Neural progenitor cell (in vitro differentiated cells): ENCODE data around the gene MAPKAPK3. TPM values are rescaled to one million over a fixed set of nuclear protein-coding genes. Genes with fewer than 3 reads are reported as not detected.

Source experiments
- DNase-seq: peaks from one replicate; pipeline ENCODE4 v3.0.0-alpha.2; 2016; ENCODE audit warnings: low spot score
- H2AFZ ChIP-seq: fragments of 200-600 bp; sonication (generic); replicated peaks from 2 replicates; pipeline ENCODE4 v1.6.1; 2016; ENCODE audit warnings: antibody characterized with exemption
- H3F3A ChIP-seq: fragments of 200-600 bp; sonication (generic); 2 replicates; pipeline ENCODE4 v1.6.1; 2016; ENCODE audit warnings: antibody characterized with exemption, low read depth
- H3K27ac ChIP-seq: fragments of 200-600 bp; sonication (generic); 2 replicates; pipeline ENCODE4 v1.5.1; 2016; ENCODE audit warnings: mild to moderate bottlenecking
- H3K27me3 ChIP-seq: fragments of 200-600 bp; sonication (generic); 2 replicates; pipeline ENCODE4 v1.6.1; 2016; ENCODE audit warnings: mild to moderate bottlenecking, moderate library complexity
- H3K36me3 ChIP-seq: fragments of 200-600 bp; sonication (generic); 2 replicates; pipeline ENCODE4 v1.5.1; 2016
- H3K4me1 ChIP-seq: fragments of 200-600 bp; sonication (generic); 2 replicates; pipeline ENCODE4 v1.6.1; 2016; ENCODE audit warnings: mixed run types
- H3K4me2 ChIP-seq: fragments of 200-600 bp; sonication (generic); 2 replicates; pipeline ENCODE4 v1.6.1; 2016
- H3K4me3 ChIP-seq: fragments of 200-600 bp; sonication (generic); 2 replicates; pipeline ENCODE4 v1.5.1; 2016
- H3K79me2 ChIP-seq: fragments of 200-600 bp; sonication (generic); 2 replicates; pipeline ENCODE4 v1.6.1; 2016; ENCODE audit warnings: low read depth
- H3K9ac ChIP-seq: fragments of 200-600 bp; sonication (generic); 2 replicates; pipeline ENCODE4 v1.6.1; 2016
- H3K9me3 ChIP-seq: fragments of 200-600 bp; sonication (generic); 2 replicates; pipeline ENCODE4 v1.5.1; 2016; ENCODE audit warnings: low read depth
- H4K20me1 ChIP-seq: fragments of 200-600 bp; sonication (generic); 2 replicates; pipeline ENCODE4 v1.6.1; 2016; ENCODE audit warnings: low read depth
- H3K27ac Mint-ChIP-seq: 3 replicates; pipeline ENCODE4 v1.8.0; 2021; ENCODE audit warnings: mixed read lengths
- H3K27me3 Mint-ChIP-seq: 2 replicates; pipeline ENCODE4 v1.8.0; 2022; ENCODE audit warnings: low read depth, mild to moderate bottlenecking, inconsistent platforms, moderate library complexity, mixed read lengths; ENCODE audit not compliant: insufficient read depth
- H3K36me3 Mint-ChIP-seq: 3 replicates; pipeline ENCODE4 v1.8.0; 2021; ENCODE audit warnings: mixed read lengths
- H3K4me1 Mint-ChIP-seq: 3 replicates; pipeline ENCODE4 v1.8.0; 2021; ENCODE audit warnings: mixed read lengths
- H3K4me3 Mint-ChIP-seq: 3 replicates; pipeline ENCODE4 v1.8.0; 2021; ENCODE audit warnings: mild to moderate bottlenecking, moderate library complexity, mixed read lengths
- H3K9me3 Mint-ChIP-seq: 3 replicates; pipeline ENCODE4 v1.8.0; 2020; ENCODE audit warnings: mixed read lengths
- CTCF ChIP-seq: fragments of 200-600 bp; sonication (generic); IDR thresholded peaks from 2 replicates; pipeline ENCODE4 v1.5.1; 2017; ENCODE audit warnings: antibody characterized with exemption, mild to moderate bottlenecking
- EZH2 ChIP-seq: fragments of 200-600 bp; sonication (generic); IDR thresholded peaks from 2 replicates; pipeline ENCODE4 v1.6.1; 2017; ENCODE audit warnings: antibody characterized with exemption, mild to moderate bottlenecking, moderate library complexity
- EZH2phosphoT487 ChIP-seq: fragments of 200-600 bp; sonication (generic); IDR thresholded peaks from 2 replicates; pipeline ENCODE4 v1.6.1; 2017; ENCODE audit warnings: antibody characterized with exemption
- total RNA-seq: library from RNA; depleted of rRNA; stranded (reverse); fragments of >200 nt; gene quantifications from 2 replicates; pipeline ENCODE4 v1.2.3, GENCODE V29; 2015; ENCODE audit warnings: low replicate concordance

MAPKAPK3 gene
- total RNA-seq, 1 donor from 2014 or later, result 47.7 TPM

DNA sequence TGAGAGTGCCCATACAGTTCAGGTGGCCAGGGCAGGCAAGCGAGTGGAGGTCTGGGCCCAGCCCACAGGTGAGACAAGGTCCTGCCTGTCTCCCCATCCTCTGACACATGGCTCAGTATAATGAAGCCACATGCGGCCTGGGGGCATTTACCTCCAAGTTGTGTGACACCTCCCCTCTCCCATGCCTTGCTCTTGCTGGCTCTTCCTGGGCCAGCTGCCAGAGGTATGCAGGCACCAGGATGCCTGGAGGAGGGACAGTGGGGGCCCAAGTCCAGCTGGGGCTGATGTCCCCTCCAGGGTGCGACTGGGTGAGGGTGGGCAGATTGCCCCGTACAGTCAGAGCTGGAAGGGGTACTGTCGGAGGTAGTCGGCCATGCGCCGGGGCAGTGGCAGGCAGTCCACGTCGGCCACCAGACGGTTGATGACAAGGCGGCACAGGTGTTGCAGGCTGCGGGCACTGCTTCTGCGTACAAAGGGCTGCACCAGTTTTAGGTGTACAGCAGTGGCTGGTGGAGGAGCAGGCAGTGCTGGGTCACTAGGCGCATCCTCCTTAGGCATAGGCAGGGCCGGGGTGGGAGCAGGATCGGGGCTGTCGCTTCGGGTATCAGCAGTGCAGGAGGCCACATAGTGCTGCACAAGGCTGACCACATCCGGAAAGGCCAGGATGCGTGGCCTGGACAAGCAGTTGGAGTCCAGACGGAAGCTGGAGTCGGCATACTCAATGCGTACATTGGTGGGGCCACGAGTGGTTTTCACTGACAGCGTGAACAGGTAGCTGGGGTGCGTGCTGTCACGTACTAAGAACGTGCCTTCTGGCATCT, 9.5 kb upstream of the MAPKAPK3 start:
- Mint-ChIP-seq H3K27ac (no peak overlapping the region), H3K4me3 (no peak overlapping the region), H3K27me3 (peaks cover 8% of the 10 kb centered on the region), H3K9me3 (no peaks in the 10 kb centered on the region), H3K36me3 (no peaks in the 10 kb centered on the region), H3K4me1 (peaks cover 15% of the 10 kb centered on the region)
- no peaks in the 10 kb centered on the region for H3K36me3 ChIP-seq
- no peaks in the 10 kb centered on the region for H3K79me2 ChIP-seq
- H3K4me3 ChIP-seq, result no peak overlapping the region
- peaks cover 11% of the 10 kb centered on the region for H3F3A ChIP-seq
- peaks cover 25% of the 10 kb centered on the region for H3K27me3 ChIP-seq
- H3K9me3 ChIP-seq, result no peaks in the 10 kb centered on the region
- H4K20me1 ChIP-seq, result no peaks in the 10 kb centered on the region
- DNase-seq, result no peak
- no peak overlapping the region for H2AFZ ChIP-seq
- peaks cover 9% of the 10 kb centered on the region for H3K4me1 ChIP-seq
- no peak for TF ChIP-seq EZH2phosphoT487
- TF ChIP-seq EZH2, result no peak
- no peak for TF ChIP-seq CTCF
- no peak overlapping the region for H3K4me2 ChIP-seq
- H3K27ac ChIP-seq, result no peak overlapping the region
- no peak overlapping the region for H3K9ac ChIP-seq

DNA sequence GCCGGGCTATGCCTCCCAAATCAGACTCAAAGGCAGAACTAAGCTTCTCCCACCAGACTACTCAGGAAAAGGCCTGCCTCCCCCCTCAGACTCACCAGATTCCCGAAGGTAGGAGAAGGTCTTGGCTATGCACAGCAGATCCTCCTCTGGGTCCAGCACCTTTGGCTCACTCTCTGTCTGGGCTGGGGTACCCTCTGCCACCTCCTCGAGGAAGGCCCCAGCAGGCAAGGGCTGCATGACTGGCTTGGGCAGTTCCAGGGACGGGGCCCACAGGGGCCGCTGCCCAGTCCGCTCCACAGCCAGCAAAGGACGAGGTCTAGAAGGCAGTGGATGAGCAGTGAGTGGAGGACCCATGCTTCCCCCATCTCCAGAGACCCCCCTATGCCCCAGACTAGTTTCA, 8.7 kb upstream of the MAPKAPK3 start:
- no peak overlapping the region for H3K4me3 Mint-ChIP-seq
- peaks cover 18% of the 10 kb centered on the region for H3K4me1 Mint-ChIP-seq
- Histone ChIP-seq H3K79me2 (no peaks in the 10 kb centered on the region), H3K36me3 (no peaks in the 10 kb centered on the region), H4K20me1 (no peaks in the 10 kb centered on the region), H3K9ac (no peak overlapping the region), H3K4me3 (no peak overlapping the region), H3K27me3 (peaks cover 33% of the 10 kb centered on the region), H3K27ac (no peak overlapping the region), H3F3A (peaks cover 12% of the 10 kb centered on the region), H3K4me1 (peaks cover 14% of the 10 kb centered on the region), H2AFZ (no peak overlapping the region), H3K9me3 (no peaks in the 10 kb centered on the region), H3K4me2 (no peak overlapping the region)
- TF ChIP-seq CTCF (no peak), EZH2phosphoT487 (no peak), EZH2 (no peak)
- no peaks in the 10 kb centered on the region for H3K36me3 Mint-ChIP-seq
- no peak for DNase-seq
- peaks cover 9% of the 10 kb centered on the region for H3K27me3 Mint-ChIP-seq
- no peak overlapping the region for H3K27ac Mint-ChIP-seq
- no peaks in the 10 kb centered on the region for H3K9me3 Mint-ChIP-seq

GRCh38 chr3:50609071-50609762, 7.7 kb upstream of the MAPKAPK3 start:
- no peak overlapping the region for H3K27ac Mint-ChIP-seq
- TF ChIP-seq EZH2phosphoT487 (no peak), CTCF (no peak)
- H3K4me3 Mint-ChIP-seq, result peak overlapping the region; percentile 33
- H3K9ac ChIP-seq, result no peak overlapping the region
- H3K36me3 Mint-ChIP-seq, result no peaks in the 10 kb centered on the region
- H3K9me3 Mint-ChIP-seq, result no peaks in the 10 kb centered on the region
- H3K79me2 ChIP-seq, result no peaks in the 10 kb centered on the region
- H3K4me1 Mint-ChIP-seq, result peaks cover 26% of the 10 kb centered on the region
- H3K4me3 ChIP-seq, result no peak overlapping the region
- peaks cover 19% of the 10 kb centered on the region for H3F3A ChIP-seq
- H3K36me3 ChIP-seq, result no peaks in the 10 kb centered on the region
- no peaks in the 10 kb centered on the region for H4K20me1 ChIP-seq
- H3K27ac ChIP-seq, result no peak overlapping the region
- peaks cover 16% of the 10 kb centered on the region for H3K27me3 Mint-ChIP-seq
- no peak overlapping the region for H3K4me2 ChIP-seq
- H3K4me1 ChIP-seq, result peaks cover 14% of the 10 kb centered on the region
- no peak for DNase-seq
- no peak overlapping the region for H2AFZ ChIP-seq
- H3K9me3 ChIP-seq, result no peaks in the 10 kb centered on the region
- peaks cover 41% of the 10 kb centered on the region for H3K27me3 ChIP-seq
